Urothelium cell line (cell line): ENCODE results near the gene PLEKHG1.

Experiments
- DNase-seq: peaks from one replicate; pipeline ENCODE4 v3.0.0; 2011; ENCODE audit warnings: low spot score, mixed read lengths
- FAIRE-seq: peaks from 2 replicates; lab custom pipeline; 2011; peaks lifted over from hg19 to GRCh38; lab: Jason Lieb, UNC

Gene PLEKHG1

GRCh38 chr6:150599199-150600009 lies at the start of gene PLEKHG1:
TSS of gene PLEKHG1 (plus strand) at chr6:150599885. CDS start at chr6:150733682, 133,797 bp downstream.
- DNase-seq, result peak; percentile 86
- FAIRE-seq, result no peak

- DNase-seq, result no peak
- no peak for FAIRE-seq
Observed at GRCh38 chr6:150550244-150550643, 49.4 kb upstream of the PLEKHG1 start.

GRCh38 chr6:150557043-150557599 lies 42.6 kb upstream of the PLEKHG1 start:
- no peak for FAIRE-seq

GRCh38 chr6:150560004-150560883 lies 39.4 kb upstream of the PLEKHG1 start:
- no peak for FAIRE-seq

More at GRCh38 chr6:150557043-150557599, 42.6 kb upstream of the PLEKHG1 start:
- no peak for DNase-seq

GRCh38 chr6:150560884-150561219 lies 38.8 kb upstream of the PLEKHG1 start:
- no peak for FAIRE-seq
- DNase-seq, result no peak

More at GRCh38 chr6:150560004-150560883, 39.4 kb upstream of the PLEKHG1 start:
- DNase-seq, result no peak

GRCh38 chr6:150565945-150566344 lies 33.7 kb upstream of the PLEKHG1 start:
- DNase-seq, result no peak
- FAIRE-seq, result no peak

GRCh38 chr6:150566486-150566885 lies 33.2 kb upstream of the PLEKHG1 start:
- FAIRE-seq (no peak), DNase-seq (no peak)

GRCh38 chr6:150567380-150567779 lies 32.3 kb upstream of the PLEKHG1 start:
- FAIRE-seq, result no peak

GRCh38 chr6:150567823-150568383 lies 31.8 kb upstream of the PLEKHG1 start:
- no peak for DNase-seq
- no peak for FAIRE-seq

More at GRCh38 chr6:150567380-150567779, 32.3 kb upstream of the PLEKHG1 start:
- DNase-seq, result no peak

- FAIRE-seq (no peak), DNase-seq (no peak)
Observed at GRCh38 chr6:150568560-150568959, 31.1 kb upstream of the PLEKHG1 start.

GRCh38 chr6:150569161-150569560 lies 30.5 kb upstream of the PLEKHG1 start:
- no peak for FAIRE-seq
- DNase-seq, result no peak

GRCh38 chr6:150573041-150573681 lies 26.5 kb upstream of the PLEKHG1 start:
- no peak for DNase-seq
- no peak for FAIRE-seq

GRCh38 chr6:150575836-150576235 lies 23.8 kb upstream of the PLEKHG1 start:
- no peak for FAIRE-seq

GRCh38 chr6:150576651-150577226 lies 22.9 kb upstream of the PLEKHG1 start:
- no peak for DNase-seq
- no peak for FAIRE-seq

More at GRCh38 chr6:150575836-150576235, 23.8 kb upstream of the PLEKHG1 start:
- no peak for DNase-seq

- FAIRE-seq (no peak), DNase-seq (no peak)
Observed at GRCh38 chr6:150579611-150580010, 20.1 kb upstream of the PLEKHG1 start.

- DNase-seq (no peak), FAIRE-seq (no peak)
Observed at GRCh38 chr6:150580489-150580888, 19.2 kb upstream of the PLEKHG1 start.

- no peak for DNase-seq
- FAIRE-seq, result no peak
Observed at GRCh38 chr6:150584065-150584464, 15.6 kb upstream of the PLEKHG1 start.

- no peak for FAIRE-seq
- DNase-seq, result no peak
Observed at GRCh38 chr6:150584596-150584995, 15.1 kb upstream of the PLEKHG1 start.

GRCh38 chr6:150586850-150587359 lies 12.8 kb upstream of the PLEKHG1 start:
- DNase-seq, result no peak
- no peak for FAIRE-seq

GRCh38 chr6:150587637-150588036 lies 12.0 kb upstream of the PLEKHG1 start:
- DNase-seq (no peak), FAIRE-seq (no peak)
